Stimulated activated CD8-positive, alpha-beta memory T cell treated with anti-CD3 and anti-CD28 coated beads, Interleukin-4, amount 100 ng/mL, for 48 hours (primary cell): ENCODE measurements around the gene C1orf159.

Source experiments
- DNase-seq: peaks from one replicate; pipeline ENCODE4 v3.0.0-alpha.2; 2020

The C1orf159 gene

DNA sequence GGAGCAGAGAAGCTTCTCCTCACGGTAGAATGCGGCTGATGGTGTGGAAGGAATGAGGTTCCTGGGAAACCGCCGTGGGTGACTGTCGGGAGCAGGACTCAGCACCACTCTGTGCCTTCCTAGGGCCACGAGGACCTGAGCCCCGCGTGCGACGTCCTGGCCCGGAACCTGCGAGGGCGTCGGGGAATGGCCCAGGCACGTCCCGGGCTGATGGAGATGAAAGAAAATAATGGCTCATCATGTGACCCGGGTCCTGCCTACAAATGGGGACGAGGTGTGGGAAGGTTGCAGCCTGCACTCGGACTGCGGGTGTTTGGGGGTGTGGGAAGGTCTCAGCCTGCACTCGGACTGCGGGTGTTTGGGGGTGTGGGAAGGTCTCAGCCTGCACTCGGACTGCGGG is 32.7 kb upstream of the C1orf159 start:
- DNase-seq = no peak

GRCh38 chr1:1148061-1148460 is 32.2 kb upstream of the C1orf159 start:
- DNase-seq = no peak

DNA sequence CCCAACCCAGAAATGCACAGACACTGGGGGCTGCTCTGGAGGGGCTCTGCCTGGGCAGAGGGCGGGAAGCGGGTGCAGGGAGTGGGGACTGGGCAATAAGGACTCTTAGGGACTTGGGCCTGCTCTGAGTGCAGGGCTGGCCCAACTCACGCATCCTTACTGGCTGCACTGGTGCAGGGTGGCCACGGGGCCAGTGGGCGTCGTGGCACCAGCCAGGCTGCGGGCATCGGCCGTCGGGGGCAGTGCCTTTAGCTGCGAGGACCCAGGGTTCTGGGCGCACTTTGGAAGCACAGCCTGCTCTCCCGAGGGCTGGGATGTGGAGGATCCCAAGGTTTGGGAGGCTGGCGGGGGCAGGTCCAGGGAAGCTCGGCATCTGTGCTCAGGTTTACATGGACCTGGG is 30.7 kb upstream of the C1orf159 start:
- DNase-seq = no peak

DNA sequence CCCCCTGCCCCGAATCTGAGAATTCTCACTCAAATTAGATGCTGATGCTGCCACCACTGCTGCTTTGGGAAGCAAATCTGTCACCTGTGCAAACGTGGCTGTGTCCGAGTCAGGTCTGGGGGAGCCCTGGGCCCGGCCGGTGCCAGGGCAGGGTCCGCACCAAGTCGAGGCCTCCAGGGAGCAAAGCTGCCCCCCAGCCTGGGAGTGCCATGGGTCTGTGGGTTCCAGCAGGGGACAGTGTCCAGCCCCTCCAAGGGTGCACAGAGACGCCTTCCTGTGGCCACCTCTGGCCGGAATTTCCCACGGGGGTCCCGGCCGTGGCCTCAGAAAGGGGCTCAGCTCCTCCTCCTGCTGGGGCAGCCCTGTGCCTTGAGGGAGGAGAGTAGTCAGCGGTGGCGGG is 30.1 kb upstream of the C1orf159 start:
- no peak for DNase-seq

- DNase-seq = no peak
Observed at GRCh38 chr1:1145547-1145914, 29.6 kb upstream of the C1orf159 start.

GRCh38 chr1:1144843-1145546 is 29.1 kb upstream of the C1orf159 start:
- no peak for DNase-seq

- DNase-seq = peak; percentile 72
Observed at GRCh38 chr1:1144122-1144842, 28.4 kb upstream of the C1orf159 start.

DNA sequence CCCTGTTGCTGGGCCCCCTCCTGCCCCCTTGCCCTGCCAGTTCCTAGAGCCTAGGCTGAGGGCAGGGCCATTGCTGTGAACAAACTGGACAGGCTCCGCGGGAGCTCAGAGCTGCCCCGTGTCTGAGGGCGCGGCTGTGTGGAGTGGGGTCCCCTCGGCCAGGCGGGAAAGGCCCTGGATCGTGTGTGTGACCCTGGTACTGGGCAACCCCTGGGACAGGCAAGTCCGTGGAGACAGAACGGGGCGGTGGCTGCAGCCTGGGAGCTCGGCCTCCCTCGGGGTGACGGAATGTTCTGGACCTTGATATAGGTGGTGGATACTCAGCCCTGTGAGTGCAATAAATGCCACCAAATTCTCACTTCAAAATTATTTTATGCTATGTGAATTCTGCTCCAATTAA is 27.7 kb upstream of the C1orf159 start:
- DNase-seq = no peak

DNA sequence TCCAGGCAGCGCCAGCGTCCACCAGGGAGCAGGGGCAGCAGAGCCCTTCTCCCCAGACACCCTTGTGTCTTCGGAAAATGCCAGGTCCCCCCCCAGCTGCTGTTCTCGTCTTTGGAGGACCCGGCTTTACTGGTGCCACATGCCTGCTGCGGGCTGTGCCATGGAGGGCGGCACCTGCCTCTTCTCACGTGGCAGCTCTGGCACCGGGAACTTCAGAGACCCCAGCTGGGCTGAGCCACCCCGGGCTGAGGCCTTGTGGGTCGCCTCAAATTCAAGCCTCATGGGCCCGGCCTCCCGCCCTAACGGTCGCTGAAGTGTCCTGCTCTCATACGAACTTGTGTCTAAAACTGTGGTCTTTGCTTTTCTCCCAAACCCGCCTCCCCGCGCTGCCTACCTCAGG is 27.0 kb upstream of the C1orf159 start:
- DNase-seq = no peak

- peak; percentile 60 for DNase-seq
Observed at GRCh38 chr1:1142352-1142751, 26.5 kb upstream of the C1orf159 start.

- no peak for DNase-seq
Observed at GRCh38 chr1:1141911-1142250, 26.0 kb upstream of the C1orf159 start.

- no peak for DNase-seq
Observed at GRCh38 chr1:1141244-1141910, 25.5 kb upstream of the C1orf159 start.

DNA sequence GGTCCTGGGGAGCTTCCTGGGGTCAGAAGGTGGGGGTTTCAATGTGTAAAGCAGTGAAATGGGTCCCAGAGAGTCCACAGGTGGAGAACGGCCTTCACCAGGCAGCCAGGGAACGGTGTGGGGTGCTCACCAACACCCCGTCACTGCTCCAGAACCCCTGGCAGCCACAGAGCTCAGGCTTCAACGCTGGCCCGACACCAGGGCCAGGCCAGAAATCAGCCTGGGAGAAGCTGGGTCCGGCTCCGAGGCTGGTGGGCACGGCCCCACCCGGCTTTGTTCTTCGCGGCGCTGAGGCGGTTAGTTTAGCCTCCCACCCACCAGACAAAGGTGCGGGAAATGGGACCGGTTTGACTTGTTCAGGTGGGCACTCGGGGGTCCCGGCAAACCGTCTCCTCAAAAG is 24.8 kb upstream of the C1orf159 start:
- no peak for DNase-seq

DNA sequence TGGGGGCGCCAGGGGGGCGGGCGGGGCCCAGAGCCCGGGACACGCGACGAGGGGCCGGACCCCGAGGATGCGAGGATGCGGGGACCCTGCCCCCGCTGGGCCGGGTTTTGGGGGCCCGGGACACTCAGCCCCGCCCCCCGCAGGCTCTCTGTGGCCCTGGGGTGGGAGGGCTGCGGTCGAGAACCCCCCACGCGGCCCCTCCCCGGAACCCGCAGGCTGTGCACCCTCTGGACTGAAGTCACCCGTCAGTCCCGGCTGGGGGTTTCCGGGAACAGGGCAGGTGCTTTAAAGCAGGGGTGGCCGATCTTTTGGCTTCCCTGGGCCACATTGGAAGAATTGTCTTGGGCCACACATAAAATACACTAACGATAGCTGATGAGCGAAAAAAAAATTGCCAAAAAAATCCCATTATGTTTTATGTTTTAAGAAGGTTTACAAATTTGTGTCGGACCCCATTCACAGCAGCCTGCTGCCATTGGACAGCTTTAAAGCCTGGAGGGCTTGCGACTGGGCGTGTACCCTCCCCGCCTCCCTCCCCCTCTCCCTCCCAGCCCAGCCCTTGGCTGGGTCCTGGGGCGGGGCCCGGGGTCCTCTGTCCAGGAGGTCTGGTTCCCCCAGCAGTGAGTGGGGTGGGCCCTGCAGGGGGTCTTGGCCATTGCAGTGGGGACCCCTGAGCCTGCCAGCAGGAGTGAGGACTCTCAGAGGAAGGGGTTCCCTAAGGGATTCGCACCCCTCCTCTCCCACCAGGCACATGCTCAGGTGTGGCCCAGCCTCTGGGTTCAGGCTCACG is 21.6 kb upstream of the C1orf159 start:
- DNase-seq = peak; percentile 83

GRCh38 chr1:1136547-1137230 is 20.8 kb upstream of the C1orf159 start:
- no peak for DNase-seq

DNA sequence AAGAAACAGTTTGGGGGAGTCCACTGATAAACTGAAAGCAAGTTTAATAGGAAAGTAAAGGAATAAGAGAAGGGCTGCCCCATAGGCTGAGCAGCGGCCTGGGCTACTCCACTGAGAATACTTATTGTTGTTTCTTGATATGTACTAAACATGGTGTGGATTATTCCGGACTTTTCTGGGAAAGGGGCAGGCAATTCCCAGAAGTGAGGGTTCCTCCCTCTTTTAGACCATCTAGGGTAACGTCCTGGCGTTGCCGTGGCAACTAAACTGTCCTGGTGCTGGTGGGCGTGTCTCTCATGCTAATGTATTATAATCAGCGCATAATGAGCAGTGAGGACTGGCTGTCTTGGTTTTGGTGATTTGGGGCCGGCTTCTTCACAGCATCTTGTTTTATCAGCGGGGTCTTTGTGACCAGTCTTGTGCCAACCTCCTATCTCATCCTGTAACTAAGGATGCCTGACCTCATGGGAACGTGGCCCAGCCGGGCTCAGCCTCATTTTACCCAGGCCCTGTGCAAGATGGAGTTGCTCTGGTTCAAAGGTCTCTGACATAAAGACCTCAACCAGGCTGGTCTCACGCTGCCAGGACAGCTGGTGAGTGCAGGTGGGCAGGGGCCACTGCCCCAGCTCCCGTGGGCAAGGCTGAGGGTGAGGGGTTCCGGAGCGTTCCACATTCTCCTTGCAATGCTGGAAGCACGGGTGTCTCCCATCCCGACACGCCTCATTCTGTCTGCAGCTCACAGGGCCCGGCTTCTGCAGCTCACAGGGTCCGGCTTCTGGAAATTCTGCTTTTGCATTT is 19.6 kb upstream of the C1orf159 start:
- no peak for DNase-seq

- DNase-seq = no peak
Observed at GRCh38 chr1:1134300-1134970, 18.5 kb upstream of the C1orf159 start.

DNA sequence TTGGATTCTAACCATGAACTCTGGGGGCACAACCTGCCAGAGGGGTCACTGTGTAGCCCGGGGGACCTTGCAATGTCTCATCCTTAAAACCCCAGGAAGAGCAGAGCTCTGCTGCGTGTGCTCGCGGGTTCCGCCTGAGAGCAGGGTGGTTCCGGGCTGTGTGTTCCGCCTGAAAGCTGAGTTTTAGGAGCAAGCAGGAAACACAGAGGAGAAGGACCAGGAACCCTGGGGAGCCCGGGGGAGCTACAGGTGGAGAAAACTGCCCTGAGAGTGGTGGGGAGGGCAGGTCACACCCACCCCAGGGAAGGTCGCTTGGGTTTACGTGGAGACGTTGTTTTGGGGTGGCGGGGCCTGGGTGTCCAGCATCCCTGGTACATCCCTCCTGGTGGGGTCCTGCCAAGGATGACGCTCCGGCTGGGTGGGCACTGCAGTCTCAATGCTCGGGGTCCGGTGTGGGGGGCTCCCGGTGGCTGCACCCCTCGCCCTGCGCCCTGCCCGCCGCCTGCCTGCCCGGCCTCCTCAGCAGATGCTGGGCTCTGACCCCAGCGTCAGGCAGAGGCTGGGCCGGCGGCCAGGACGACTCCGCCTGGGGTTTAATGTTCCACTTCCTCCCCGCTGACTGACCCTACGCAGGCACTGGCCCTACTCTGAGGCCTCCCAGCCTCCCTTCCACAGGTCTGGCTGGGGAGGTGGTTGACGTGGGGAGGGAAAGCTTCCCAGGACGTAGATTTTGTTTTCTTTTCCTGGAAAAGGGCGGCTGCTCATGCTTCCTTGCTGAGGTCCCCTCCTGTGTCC is 17.3 kb upstream of the C1orf159 start:
- DNase-seq = no peak

GRCh38 chr1:1132042-1132950 is 16.4 kb upstream of the C1orf159 start:
- no peak for DNase-seq
